H1 (cell line): ENCODE measurements around the gene OR4D11. TPM values are rescaled to one million over a fixed set of nuclear protein-coding genes. Genes with fewer than 3 reads are reported as not detected.

Experiments used
- ASH2L ChIP-seq: fragments of 200-600, 300-600 bp; sonication (generic); IDR thresholded peaks from one replicate; pipeline ENCODE4 v1.7.1; 2017; ENCODE audit warnings: low read length
- CBX5 ChIP-seq: fragments of 300-800, 300-1000 bp; sonication (generic); IDR thresholded peaks from 2 replicates; pipeline ENCODE4 v1.7.1; 2016; ENCODE audit warnings: antibody characterized with exemption, low read length, low read depth
- CEBPB ChIP-seq: IDR thresholded peaks from 2 replicates; pipeline ENCODE4 v1.6.1; 2012; ENCODE audit warnings: low read depth, low read length
- CTBP2 ChIP-seq: IDR thresholded peaks from 2 replicates; pipeline ENCODE4 v1.7.0; 2011; ENCODE audit warnings: borderline replicate concordance, mild to moderate bottlenecking, moderate library complexity, mixed read lengths, low read length; ENCODE audit not compliant: insufficient read depth, insufficient read length
- EZH2 ChIP-seq: fragments of 200-600 bp; sonication (generic); IDR thresholded peaks from 2 replicates; pipeline ENCODE4 v1.7.1; 2012; ENCODE audit warnings: low read depth, mild to moderate bottlenecking, moderate library complexity, low read length, inconsistent platforms; ENCODE audit not compliant: severe bottlenecking
- MAX ChIP-seq: IDR thresholded peaks from 2 replicates; pipeline ENCODE4 v1.6.1; 2012; ENCODE audit warnings: inconsistent platforms
- POLR2AphosphoS5 ChIP-seq: IDR thresholded peaks from 2 replicates; pipeline ENCODE4 v1.6.1; 2011; ENCODE audit warnings: low read depth, low read length
- RBBP5 ChIP-seq: IDR thresholded peaks from 2 replicates; pipeline ENCODE4 v1.7.1; 2012; ENCODE audit warnings: low read depth, mild to moderate bottlenecking, inconsistent platforms, low read length, moderate library complexity, borderline replicate concordance
- SAP30 ChIP-seq: fragments of 300-600 bp; sonication (generic); IDR thresholded peaks from 2 replicates; pipeline ENCODE4 v1.7.1; 2012; ENCODE audit warnings: low read length, moderate library complexity, mild to moderate bottlenecking, inconsistent platforms; ENCODE audit not compliant: insufficient read depth, insufficient replicate concordance
- SIN3A ChIP-seq, 2 experiments: IDR thresholded peaks in 1 of 2; conservative IDR thresholded peaks in 1 of 2; 2 replicates each; pipeline ENCODE4 v1.6.1; 2011 to 2012; ENCODE audit warnings: low read length in 2 of 2, improper control_type of control experiment in 1 of 2, low read depth in 1 of 2, mild to moderate bottlenecking in 1 of 2
- SIRT6 ChIP-seq: IDR thresholded peaks from one replicate; pipeline ENCODE4 v1.7.1; 2012; ENCODE audit warnings: low read length, inconsistent platforms
- SIX5 ChIP-seq: IDR thresholded peaks from 2 replicates; pipeline ENCODE4 v1.6.1; 2011; ENCODE audit warnings: mild to moderate bottlenecking, low read depth, low read length
- TAF1 ChIP-seq: IDR thresholded peaks from 2 replicates; pipeline ENCODE4 v1.6.1; 2011; ENCODE audit warnings: mild to moderate bottlenecking, low read depth, low read length
- YY1 ChIP-seq: IDR thresholded peaks from 2 replicates; pipeline ENCODE4 v1.6.1; 2011; ENCODE audit warnings: low read depth, mild to moderate bottlenecking, low read length
- polyA plus RNA-seq, 7 experiments: library from polyadenylated mRNA; depleted of rRNA in 3 of 7; stranded (reverse) in 5 of 7; unstranded in 2 of 7; fragments of >200 nt in 5 of 7; fragments of 200-250 nt in 2 of 7; gene quantifications; 1 replicate in 5 of 7; 2 replicates in 1 of 7; 4 replicates in 1 of 7; pipeline versions ENCODE4 v1.2.1 to v1.2.3, GENCODE V29; 2011 to 2013; ENCODE audit warnings: missing spikeins in 2 of 7, mixed read lengths in 2 of 7
- total RNA-seq: library from RNA; stranded (reverse); fragmentation: NEBNext Ultra II Directional; extraction: Animal tissue kit (Norgen Biotek cat#: 25700); gene quantifications from 2 replicates; pipeline ENCODE4 v1.2.1, GENCODE V29; 2021

OR4D11 gene
- total and polyA plus RNA-seq, 2 of the 8 experiments (the other 6 are each of a cell fraction or from before 2014, with no cell fraction given) = not detected

DNA sequence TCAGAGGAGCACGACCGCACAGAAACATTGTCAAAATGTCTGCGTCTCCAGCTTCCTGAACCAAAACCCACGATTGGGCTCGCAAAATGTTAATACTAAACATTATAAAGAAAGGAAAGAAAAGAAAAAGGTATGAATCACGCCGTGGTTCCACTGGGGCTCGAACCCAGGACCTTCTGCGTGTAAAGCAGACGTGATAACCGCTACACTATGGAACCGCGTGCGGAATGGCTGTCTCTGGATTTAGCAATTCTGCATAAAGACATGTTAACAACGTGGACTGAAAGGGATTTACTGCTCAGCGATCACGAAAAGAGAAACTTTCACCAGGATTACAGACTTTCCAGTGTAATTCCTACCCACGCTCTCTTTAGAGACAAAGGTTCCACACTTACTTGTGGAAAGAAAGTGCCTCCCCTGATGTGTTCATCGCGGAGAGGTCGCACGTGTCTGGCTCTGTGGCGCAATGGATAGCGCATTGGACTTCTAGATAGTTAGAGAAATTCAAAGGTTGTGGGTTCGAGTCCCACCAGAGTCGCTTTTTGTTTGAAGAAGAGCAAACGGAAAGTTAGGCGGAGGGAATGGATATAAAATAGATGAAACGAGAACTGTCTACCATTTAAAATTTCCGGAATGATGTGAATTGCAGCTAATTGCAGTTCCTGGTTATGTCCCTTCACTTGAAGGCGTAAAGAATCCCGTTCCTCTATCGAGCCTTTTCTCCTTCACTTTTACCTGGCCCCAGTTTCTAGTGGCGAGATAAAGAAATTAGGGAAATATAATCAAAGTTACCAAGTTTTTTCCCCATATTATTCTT lies 47.7 kb downstream of the OR4D11 start (continued):
- peak; percentile 36 for TF ChIP-seq SAP30
- TF ChIP-seq POLR2AphosphoS5 = no peak
- no peak for TF ChIP-seq EZH2
- peak; percentile 65 for TF ChIP-seq CEBPB
- peak; percentile 87; the same call in 1 of the 2 replicates for TF ChIP-seq MAX
- TF ChIP-seq SIN3A (conservative IDR thresholded peaks at IDR 0.05 in 1 of 2, IDR thresholded peaks at IDR 0.05 in 1 of 2; ENCODE audit: low read depth in 1 of 2, low read length in 2 of 2) = peak in 1 of 2 experiments; percentile 13; a peak in 1 of 4 replicates
- TF ChIP-seq ASH2L = peak; percentile 94
- TF ChIP-seq SIX5 = no peak
- peak; percentile 46; the same call in 1 of the 2 replicates for TF ChIP-seq YY1
- peak; percentile 9; the same call in 1 of the 2 replicates for TF ChIP-seq TAF1
- peak; percentile 99 for TF ChIP-seq RBBP5
- no peak for TF ChIP-seq CBX5
- TF ChIP-seq SIRT6 = no peak
- no peak for TF ChIP-seq CTBP2
- TF ChIP-seq, all 59 proteins: peak for 14
